GM19351 (cell line): Measurements from ENCODE around the gene TMA7.

Source experiments
- ATAC-seq: cut with Tn5 transposase; IDR thresholded peaks from one replicate; pipeline ENCODE4 v1.9.1; 2021; ENCODE audit warnings: mild to moderate bottlenecking, moderate library complexity; ENCODE audit not compliant: unreplicated experiment

TMA7 gene

GRCh38 chr3:48422272-48422671 lies 17.8 kb upstream of the TMA7 start:
- no peak for ATAC-seq

GRCh38 chr3:48422681-48423080 lies 17.4 kb upstream of the TMA7 start:
- ATAC-seq = no peak

GRCh38 chr3:48423241-48423882 lies 16.7 kb upstream of the TMA7 start:
- no peak for ATAC-seq

- no peak for ATAC-seq
Observed at GRCh38 chr3:48423883-48424695, 16.0 kb upstream of the TMA7 start.

GRCh38 chr3:48425281-48425812 lies 14.7 kb upstream of the TMA7 start:
- ATAC-seq = no peak

- no peak for ATAC-seq
Observed at GRCh38 chr3:48426401-48426909, 13.6 kb upstream of the TMA7 start.

GRCh38 chr3:48426944-48427629 lies 13.0 kb upstream of the TMA7 start:
- no peak for ATAC-seq

GRCh38 chr3:48427630-48427962 lies 12.5 kb upstream of the TMA7 start:
- ATAC-seq = no peak

- no peak for ATAC-seq
Observed at GRCh38 chr3:48428088-48428571, 11.9 kb upstream of the TMA7 start.

- ATAC-seq = no peak
Observed at GRCh38 chr3:48428572-48429316, 11.3 kb upstream of the TMA7 start.

GRCh38 chr3:48429317-48429959 lies 10.6 kb upstream of the TMA7 start:
- no peak for ATAC-seq

- no peak for ATAC-seq
Observed at GRCh38 chr3:48429960-48430707, 9.9 kb upstream of the TMA7 start, which contains the start of gene PLXNB1. Gene PLXNB1 (minus strand): TSS chr3:48430086. CDS start chr3:48424611, 5,475 bp downstream.

GRCh38 chr3:48430708-48431101 lies 9.4 kb upstream of the TMA7 start:
- ATAC-seq = no peak

GRCh38 chr3:48431224-48432029 lies 8.6 kb upstream of the TMA7 start:
- ATAC-seq = no peak

GRCh38 chr3:48432411-48433371 lies 7.4 kb upstream of the TMA7 start:
- no peak for ATAC-seq

GRCh38 chr3:48433472-48434118 lies 6.5 kb upstream of the TMA7 start:
- ATAC-seq = no peak
